PC-9 (cell line): Measurements from ENCODE around the gene GORASP1.

ENCODE experiments used
- EZH2 ChIP-seq: fragments of 200-600 bp; sonication (generic); IDR thresholded peaks from 2 replicates; pipeline ENCODE4 v1.8.0; 2017; ENCODE audit warnings: antibody characterized with exemption, low read depth
- TF ChIP-seq, protein P1 (sequence below): fragments of 200-600 bp; sonication (generic); conservative IDR thresholded peaks from 2 replicates; pipeline ENCODE4 v1.6.1; 2017; ENCODE audit warnings: mixed run types, antibody characterized with exemption, mild to moderate bottlenecking, moderate library complexity

DNA sequence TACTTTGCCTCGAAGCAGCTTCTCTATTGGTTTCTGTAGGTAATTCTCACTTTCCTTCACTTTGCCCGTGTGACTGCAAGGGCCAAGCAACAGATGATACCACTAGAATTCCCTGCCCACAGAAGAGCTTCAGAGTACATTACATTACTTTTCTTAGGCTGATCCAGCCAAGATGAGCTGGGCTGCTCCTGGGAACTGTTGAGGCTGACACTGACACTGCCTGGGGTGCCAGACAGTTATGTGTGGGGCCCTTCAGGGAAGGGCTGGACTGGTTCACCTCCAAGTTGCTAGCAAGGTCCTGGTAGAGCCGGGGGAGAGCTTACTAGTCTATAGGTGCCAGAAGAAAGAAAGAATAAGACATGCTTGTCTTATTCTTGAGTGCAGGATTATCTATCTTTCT lies 19.0 kb downstream of the GORASP1 start:
- TF ChIP-seq, protein P1, sequence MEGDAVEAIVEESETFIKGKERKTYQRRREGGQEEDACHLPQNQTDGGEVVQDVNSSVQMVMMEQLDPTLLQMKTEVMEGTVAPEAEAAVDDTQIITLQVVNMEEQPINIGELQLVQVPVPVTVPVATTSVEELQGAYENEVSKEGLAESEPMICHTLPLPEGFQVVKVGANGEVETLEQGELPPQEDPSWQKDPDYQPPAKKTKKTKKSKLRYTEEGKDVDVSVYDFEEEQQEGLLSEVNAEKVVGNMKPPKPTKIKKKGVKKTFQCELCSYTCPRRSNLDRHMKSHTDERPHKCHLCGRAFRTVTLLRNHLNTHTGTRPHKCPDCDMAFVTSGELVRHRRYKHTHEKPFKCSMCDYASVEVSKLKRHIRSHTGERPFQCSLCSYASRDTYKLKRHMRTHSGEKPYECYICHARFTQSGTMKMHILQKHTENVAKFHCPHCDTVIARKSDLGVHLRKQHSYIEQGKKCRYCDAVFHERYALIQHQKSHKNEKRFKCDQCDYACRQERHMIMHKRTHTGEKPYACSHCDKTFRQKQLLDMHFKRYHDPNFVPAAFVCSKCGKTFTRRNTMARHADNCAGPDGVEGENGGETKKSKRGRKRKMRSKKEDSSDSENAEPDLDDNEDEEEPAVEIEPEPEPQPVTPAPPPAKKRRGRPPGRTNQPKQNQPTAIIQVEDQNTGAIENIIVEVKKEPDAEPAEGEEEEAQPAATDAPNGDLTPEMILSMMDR, result no peak
- no peak for TF ChIP-seq EZH2
